Esophagus (tissue), 2 donors: ENCODE results near the gene TK1. TPM values are rescaled to one million over a fixed set of nuclear protein-coding genes. Genes with fewer than 3 reads are reported as not detected.

Experiments used
- H3K27ac ChIP-seq, 2 donors: one replicate each; pipeline ENCODE4 v1.5.1; 2013; ENCODE audit warnings: low read depth in 2 of 2, mild to moderate bottlenecking in 2 of 2, inconsistent platforms in 1 of 2, low read length in 1 of 2, moderate library complexity in 1 of 2
- H3K27me3 ChIP-seq, 2 donors: one replicate each; pipeline ENCODE4 v1.6.1; 2013; ENCODE audit warnings: low read length in 2 of 2, control low read depth in 1 of 2, mild to moderate bottlenecking in 1 of 2; ENCODE audit not compliant: insufficient read depth in 2 of 2, control insufficient read depth in 1 of 2
- H3K36me3 ChIP-seq, 2 donors: one replicate each; pipeline ENCODE4 v1.6.1; 2013; ENCODE audit warnings: low read length in 1 of 2; ENCODE audit not compliant: control insufficient read depth in 2 of 2, insufficient read depth in 2 of 2
- H3K4me1 ChIP-seq, 2 donors: one replicate each; pipeline ENCODE4 v1.6.1; 2013; ENCODE audit warnings: low read length in 1 of 2; ENCODE audit not compliant: control insufficient read depth in 2 of 2, insufficient read depth in 2 of 2
- H3K4me3 ChIP-seq, 2 donors: one replicate each; pipeline ENCODE4 v1.5.1; 2013; ENCODE audit warnings: low read length in 2 of 2, mild to moderate bottlenecking in 2 of 2, low read depth in 1 of 2, moderate library complexity in 1 of 2
- H3K9me3 ChIP-seq, 2 donors: one replicate each; pipeline ENCODE4 v1.6.1; 2013; ENCODE audit warnings: mild to moderate bottlenecking in 2 of 2, low read depth in 1 of 2, low read length in 1 of 2, moderate library complexity in 1 of 2; ENCODE audit not compliant: control insufficient read depth in 2 of 2, insufficient read depth in 1 of 2
- WGBS, 2 donors: extraction: QIAGEN DNeasy Blood & Tissue Kit; methylation state at CpG; one replicate each; pipeline ENCODE4 v1.1.7; 2013; 5-methylcytosine and 5-hydroxymethylcytosine counted together
- polyA plus RNA-seq, 2 donors: library from polyadenylated mRNA; stranded (reverse); fragments of 200-250 nt; gene quantifications; one replicate each; pipeline ENCODE4 v1.2.3, GENCODE V29; 2013
- donor health status: healthy with polysubstance abuse.
- donor health status: Bipolar disorder and iron deficiency.

The TK1 gene
- polyA plus RNA-seq, 2 donors, result 16.9 to 37.4 TPM

DNA sequence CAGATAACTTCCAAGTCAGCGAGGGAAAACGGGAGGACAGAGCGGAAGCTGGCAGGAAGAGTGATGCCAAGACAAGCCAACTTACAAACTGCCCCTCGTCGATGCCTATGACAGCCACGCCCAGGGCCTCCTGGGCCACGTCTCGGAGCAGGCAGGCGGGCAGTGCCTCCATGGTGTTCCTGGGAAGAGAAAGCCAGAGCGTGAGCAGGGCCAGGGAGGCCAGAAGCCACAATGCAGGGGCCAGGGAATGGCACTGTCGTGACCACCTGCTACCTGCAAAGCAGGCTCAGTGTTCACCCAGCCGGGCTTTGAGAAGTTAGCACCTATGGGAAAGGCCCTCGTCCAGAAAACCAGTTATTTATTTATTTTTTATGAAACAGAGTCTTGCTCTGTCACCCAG is 4.3 kb downstream of the TK1 start:
- no peak overlapping the region for H3K4me3 ChIP-seq

DNA sequence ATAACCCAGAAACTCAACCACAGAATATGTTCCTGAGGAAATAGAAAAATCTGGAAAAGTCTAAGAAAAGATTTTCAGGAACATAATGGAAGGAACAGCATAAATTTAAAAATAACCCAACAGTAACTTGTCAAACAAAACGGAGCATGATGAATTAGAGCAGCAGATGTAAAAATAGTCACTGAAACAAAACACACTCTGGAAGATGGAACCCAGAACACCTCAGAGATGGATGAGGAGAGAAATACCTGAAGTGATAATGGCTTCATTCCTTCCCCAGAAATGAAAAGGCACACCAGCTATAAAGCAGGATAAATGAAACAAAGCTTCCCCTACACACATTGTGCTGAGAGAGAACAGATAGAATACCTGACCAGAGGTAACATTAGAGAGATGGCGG is 6.3 kb downstream of the TK1 start:
- peaks cover 0 to 3% of the 10 kb centered on the region in 2 donors for H3K36me3 ChIP-seq
- peaks cover 0 to 12% of the 10 kb centered on the region in 2 donors for H3K4me1 ChIP-seq
- H3K27ac ChIP-seq, result no peak overlapping the region
- H3K9me3 ChIP-seq, result no peaks in the 10 kb centered on the region
- no peak overlapping the region for H3K4me3 ChIP-seq
- no peaks in the 10 kb centered on the region for H3K27me3 ChIP-seq
- 71 to 79% methylated on average over 2 of the region's 2 CpGs for WGBS, 2 donors

More for the DNA sequence above, 4.3 kb downstream of the TK1 start:
- Histone ChIP-seq H3K27ac (no peak overlapping the region), H3K9me3 (no peaks in the 10 kb centered on the region), H3K4me1 (peaks cover 3 to 8% of the 10 kb centered on the region in 2 donors), H3K36me3 (peaks cover 0 to 3% of the 10 kb centered on the region in 2 donors), H3K27me3 (no peaks in the 10 kb centered on the region)
- 81 to 93% methylated on average over 13 of the region's 13 CpGs for WGBS, 2 donors

DNA sequence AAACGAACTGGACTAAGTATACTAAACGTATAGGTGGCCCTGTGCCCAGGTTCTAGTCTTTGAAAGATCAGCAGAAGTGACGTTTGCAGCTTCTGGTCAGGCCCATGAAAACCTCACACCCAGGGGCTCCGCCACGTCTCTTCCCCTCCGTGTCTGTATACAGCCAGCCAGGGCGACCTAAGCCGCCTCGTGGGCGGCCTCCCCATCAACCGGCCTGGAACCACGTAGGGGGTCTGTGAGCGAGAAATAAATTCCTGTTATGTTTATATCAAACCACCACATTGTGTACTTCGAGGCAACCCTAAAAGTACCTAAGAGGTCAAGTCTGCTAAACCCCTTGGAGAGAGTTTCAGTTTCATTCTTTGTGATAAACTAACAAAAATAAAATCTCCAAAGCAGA is 6.8 kb downstream of the TK1 start:
- no peak overlapping the region for H3K4me3 ChIP-seq
- peak overlapping the region; percentile 47 to 64 for H3K27ac ChIP-seq
- peaks cover 0 to 16% of the 10 kb centered on the region in 2 donors for H3K4me1 ChIP-seq
- H3K27me3 ChIP-seq, result no peaks in the 10 kb centered on the region
- peaks cover 0 to 3% of the 10 kb centered on the region in 2 donors for H3K36me3 ChIP-seq
- H3K9me3 ChIP-seq, result no peaks in the 10 kb centered on the region
- WGBS, 2 donors, result 60 to 72% methylated on average over 14 of the region's 14 CpGs

DNA sequence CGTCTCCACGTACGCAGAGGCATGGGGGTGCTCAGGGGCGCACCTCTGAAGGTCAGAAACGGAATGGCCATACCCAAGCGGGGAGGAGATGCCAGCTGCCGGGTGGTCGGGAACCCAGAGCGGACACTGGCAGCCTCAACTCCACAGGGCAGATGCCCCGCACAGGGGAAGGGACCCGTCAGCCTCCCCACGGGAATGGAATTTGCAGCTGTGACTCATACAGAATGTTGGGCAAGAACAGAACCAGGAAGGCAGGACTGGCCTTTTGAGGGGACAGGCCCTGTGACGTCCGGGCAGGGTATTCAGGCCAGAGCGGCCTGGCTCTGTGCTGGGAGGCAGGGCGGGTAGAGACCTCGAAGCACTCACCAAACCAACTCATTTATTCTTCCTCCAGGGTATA is 7.5 kb downstream of the TK1 start:
- Histone ChIP-seq H3K9me3 (no peaks in the 10 kb centered on the region), H3K27ac (peak overlapping the region; percentile 50 to 52), H3K36me3 (peaks cover 0 to 3% of the 10 kb centered on the region in 2 donors), H3K4me1 (peaks cover 4 to 21% of the 10 kb centered on the region in 2 donors), H3K4me3 (no peak overlapping the region), H3K27me3 (no peaks in the 10 kb centered on the region)
- WGBS, 2 donors, result 70 to 81% methylated on average over 17 of the region's 17 CpGs

DNA sequence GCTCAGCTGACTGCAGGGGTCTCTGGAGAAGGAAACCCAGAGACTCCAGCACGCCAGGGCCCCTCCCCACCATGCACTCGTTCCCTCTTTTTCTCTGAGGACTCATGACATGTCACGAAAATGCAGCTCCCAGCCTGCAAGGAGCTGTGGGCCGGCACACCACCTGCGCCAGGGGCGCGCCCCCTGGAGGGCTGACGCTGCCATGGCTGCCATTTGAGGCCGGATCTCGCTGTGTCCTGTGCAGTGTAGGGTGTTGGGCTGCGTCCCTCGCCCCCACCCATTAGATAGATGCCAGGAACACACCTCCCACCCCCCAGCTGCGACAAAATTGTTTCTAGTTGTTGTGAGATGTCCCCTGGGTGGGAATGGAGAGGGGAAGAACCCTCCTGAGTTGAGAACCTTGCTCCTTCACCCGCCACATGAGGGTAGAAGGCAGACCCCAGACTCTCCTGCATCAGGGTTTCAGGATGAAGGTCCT is 10.3 kb downstream of the TK1 start:
- Histone ChIP-seq H3K4me3 (no peak overlapping the region), H3K4me1 (peaks cover 4 to 42% of the 10 kb centered on the region in 2 donors), H3K27ac (peak overlapping the region in 1 of 2 donors; percentile 47), H3K27me3 (no peaks in the 10 kb centered on the region), H3K36me3 (peaks cover 0 to 13% of the 10 kb centered on the region in 2 donors), H3K9me3 (no peaks in the 10 kb centered on the region)
- 13 to 22% methylated on average over 12 to 14 of the region's 14 CpGs for WGBS, 2 donors

DNA sequence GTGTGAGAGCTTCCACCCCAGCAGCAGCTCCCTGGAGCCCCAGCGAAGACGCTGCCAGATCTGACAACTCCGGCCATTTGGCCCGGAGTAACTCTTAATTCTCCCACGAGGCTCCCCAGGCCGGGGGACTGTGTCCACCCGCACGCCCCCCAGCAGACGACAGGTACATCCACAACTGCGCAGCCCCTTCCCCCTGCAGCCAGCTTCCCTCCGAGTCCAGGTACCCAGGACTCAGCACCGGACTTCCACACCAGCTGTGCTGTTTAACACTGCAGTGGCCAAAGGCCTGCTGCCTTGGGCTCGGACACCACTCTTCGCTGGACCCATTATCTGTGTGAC is 11.2 kb downstream of the TK1 start:
- H3K4me1 ChIP-seq, result peaks cover 4 to 45% of the 10 kb centered on the region in 2 donors
- H3K9me3 ChIP-seq, result no peaks in the 10 kb centered on the region
- H3K4me3 ChIP-seq, result no peak overlapping the region
- peaks cover 0 to 23% of the 10 kb centered on the region in 2 donors for H3K36me3 ChIP-seq
- H3K27ac ChIP-seq, result peak overlapping the region; percentile 3 to 87
- H3K27me3 ChIP-seq, result no peaks in the 10 kb centered on the region
- WGBS, 2 donors, result 72 to 83% methylated on average over 14 of the region's 14 CpGs

DNA sequence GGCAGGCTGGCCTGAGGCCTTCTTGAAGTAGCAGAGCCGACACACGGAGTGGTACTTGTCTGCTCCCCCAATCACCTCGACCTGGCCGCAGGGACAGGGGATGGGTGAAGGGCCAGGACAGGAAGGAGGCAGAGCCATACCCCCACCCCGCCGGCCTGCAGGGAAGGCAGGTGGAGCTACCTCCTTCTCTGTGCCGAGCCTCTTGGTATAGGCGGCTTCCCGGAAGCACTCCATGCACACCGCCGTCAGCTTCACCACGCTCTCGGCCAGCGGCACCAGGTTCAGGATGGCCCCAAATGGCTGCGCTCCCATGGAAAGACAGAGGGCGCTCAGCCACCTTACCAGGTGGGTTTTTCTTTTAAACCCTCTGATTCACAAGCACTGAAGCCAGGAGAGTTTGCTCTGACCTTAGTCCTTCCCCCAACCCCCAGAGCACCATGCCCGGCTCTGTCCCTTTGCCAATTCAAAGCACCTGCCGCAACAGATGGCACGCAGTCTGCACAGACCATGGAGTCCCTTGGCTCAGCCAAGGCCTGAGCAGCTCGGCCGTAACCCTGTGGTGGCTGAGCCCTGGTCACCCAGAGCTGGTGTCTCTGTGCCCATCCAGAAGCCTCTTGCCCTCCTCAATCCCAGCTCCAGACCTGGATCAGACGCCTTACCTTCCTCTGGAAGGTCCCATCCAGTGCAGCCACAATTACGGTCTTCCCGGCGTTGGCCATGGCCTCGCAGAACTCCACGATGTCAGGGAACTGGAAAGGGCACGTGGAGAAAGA is 11.8 kb downstream of the TK1 start:
- peak overlapping the region; percentile 87 to 92 for H3K27ac ChIP-seq
- 54 to 65% methylated on average over 26 to 28 of the region's 28 CpGs for WGBS, 2 donors
- no peaks in the 10 kb centered on the region for H3K9me3 ChIP-seq
- H3K4me3 ChIP-seq, result peak overlapping the region in 1 of 2 donors; percentile 6
- peaks cover 4 to 46% of the 10 kb centered on the region in 2 donors for H3K4me1 ChIP-seq
- H3K27me3 ChIP-seq, result no peaks in the 10 kb centered on the region
- peaks cover 0 to 24% of the 10 kb centered on the region in 2 donors for H3K36me3 ChIP-seq

DNA sequence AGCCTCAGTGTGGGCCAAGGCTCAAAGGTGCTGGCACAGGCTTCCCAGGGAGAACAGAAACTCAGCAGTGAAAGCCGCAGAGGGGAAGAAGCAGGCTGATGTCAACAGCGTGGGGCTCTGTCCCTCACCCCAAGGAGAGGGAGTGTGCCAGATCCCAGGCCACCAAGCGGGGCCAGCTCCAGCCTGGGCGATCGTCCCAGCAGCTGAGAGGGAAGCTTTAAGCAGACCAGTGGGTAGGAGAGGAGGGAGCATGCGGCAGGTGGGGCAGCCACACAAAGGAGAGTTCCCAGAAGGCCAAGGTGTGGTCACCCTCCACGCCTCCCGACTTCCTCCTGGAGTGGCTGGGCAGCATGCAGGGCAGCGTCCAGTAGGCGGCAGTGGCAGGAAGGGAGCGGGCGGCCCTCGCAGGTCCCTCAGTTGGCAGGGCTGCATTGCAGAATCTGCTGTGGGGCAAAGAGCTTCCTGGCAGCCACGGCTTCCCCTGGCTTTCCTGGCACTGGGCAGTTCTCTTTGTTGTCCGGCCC is 12.4 kb downstream of the TK1 start:
- peak overlapping the region; percentile 87 to 92 for H3K27ac ChIP-seq
- H3K4me3 ChIP-seq, result peak overlapping the region in 1 of 2 donors; percentile 6
- 29% methylated on average over 15 of the region's 15 CpGs for WGBS, 2 donors
- H3K9me3 ChIP-seq, result no peaks in the 10 kb centered on the region
- peaks cover 6 to 52% of the 10 kb centered on the region in 2 donors for H3K4me1 ChIP-seq
- H3K27me3 ChIP-seq, result no peaks in the 10 kb centered on the region
- peaks cover 0 to 24% of the 10 kb centered on the region in 2 donors for H3K36me3 ChIP-seq

DNA sequence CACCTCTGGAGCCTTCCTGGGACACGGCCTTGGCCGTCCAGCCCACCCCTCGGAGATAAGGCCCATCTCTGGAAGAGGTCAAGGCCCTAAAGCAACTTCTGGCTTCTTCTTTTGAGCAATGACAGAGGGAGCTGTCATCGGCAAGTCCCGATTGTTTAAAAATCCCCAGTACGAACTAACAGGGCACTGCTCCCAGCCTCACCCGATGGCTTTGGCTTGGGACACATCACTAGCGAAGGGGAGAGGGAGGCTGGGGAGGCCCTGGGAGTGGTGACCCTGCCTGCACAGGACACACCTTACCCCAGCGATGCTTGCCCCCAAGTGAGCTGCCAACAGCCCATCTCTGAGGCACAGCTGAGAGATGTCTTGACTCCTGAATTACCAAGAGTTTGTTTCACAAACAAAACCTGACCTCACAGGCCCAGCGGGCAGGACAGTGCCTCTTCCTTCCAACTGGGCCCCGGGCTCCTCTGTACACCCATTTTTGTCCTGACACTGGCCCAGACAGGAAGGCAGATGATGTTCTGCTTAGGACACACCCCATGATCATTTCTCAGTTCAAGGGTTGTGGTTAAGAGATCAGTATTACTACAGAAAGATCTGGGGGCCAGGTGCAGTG is 13.6 kb downstream of the TK1 start:
- Histone ChIP-seq H3K27ac (peak overlapping the region; percentile 87 to 92), H3K27me3 (no peaks in the 10 kb centered on the region), H3K36me3 (peaks cover 0 to 21% of the 10 kb centered on the region in 2 donors), H3K4me1 (peaks cover 10 to 54% of the 10 kb centered on the region in 2 donors), H3K4me3 (no peak overlapping the region), H3K9me3 (no peaks in the 10 kb centered on the region)
- WGBS, 2 donors, result 47 to 51% methylated on average over 11 of the region's 11 CpGs
